ENCODE data around the gene PDE5A.

- TF ChIP-seq, protein P1, sequence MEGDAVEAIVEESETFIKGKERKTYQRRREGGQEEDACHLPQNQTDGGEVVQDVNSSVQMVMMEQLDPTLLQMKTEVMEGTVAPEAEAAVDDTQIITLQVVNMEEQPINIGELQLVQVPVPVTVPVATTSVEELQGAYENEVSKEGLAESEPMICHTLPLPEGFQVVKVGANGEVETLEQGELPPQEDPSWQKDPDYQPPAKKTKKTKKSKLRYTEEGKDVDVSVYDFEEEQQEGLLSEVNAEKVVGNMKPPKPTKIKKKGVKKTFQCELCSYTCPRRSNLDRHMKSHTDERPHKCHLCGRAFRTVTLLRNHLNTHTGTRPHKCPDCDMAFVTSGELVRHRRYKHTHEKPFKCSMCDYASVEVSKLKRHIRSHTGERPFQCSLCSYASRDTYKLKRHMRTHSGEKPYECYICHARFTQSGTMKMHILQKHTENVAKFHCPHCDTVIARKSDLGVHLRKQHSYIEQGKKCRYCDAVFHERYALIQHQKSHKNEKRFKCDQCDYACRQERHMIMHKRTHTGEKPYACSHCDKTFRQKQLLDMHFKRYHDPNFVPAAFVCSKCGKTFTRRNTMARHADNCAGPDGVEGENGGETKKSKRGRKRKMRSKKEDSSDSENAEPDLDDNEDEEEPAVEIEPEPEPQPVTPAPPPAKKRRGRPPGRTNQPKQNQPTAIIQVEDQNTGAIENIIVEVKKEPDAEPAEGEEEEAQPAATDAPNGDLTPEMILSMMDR (optimal IDR thresholded peaks at IDR 0.05 in 1 of 3, IDR thresholded peaks at IDR 0.05 in 1 of 3, conservative IDR thresholded peaks at IDR 0.05 in 1 of 3; ENCODE audit: extremely low read depth in 1 of 3, insufficient read depth in 2 of 3, low read length in 3 of 3), result no peak
- TF ChIP-seq EZH2 (IDR thresholded peaks at IDR 0.05; ENCODE audit: low read length), result no peak
Observed at GRCh38 chr4:119564106-119564505, 64.5 kb downstream of the PDE5A start.

All from keratinocyte (primary cell).